Measurements from ENCODE around the gene RICTOR. TPM values are rescaled to one million over a fixed set of nuclear protein-coding genes. Genes with fewer than 3 reads are reported as not detected.
A peak's percentile ranks its signal among the peaks of the same experiment; 100 is the strongest.

Gene RICTOR
- total and polyA plus RNA-seq, 12 donors: 3.1 to 88.3 (median 45.5) TPM

DNA sequence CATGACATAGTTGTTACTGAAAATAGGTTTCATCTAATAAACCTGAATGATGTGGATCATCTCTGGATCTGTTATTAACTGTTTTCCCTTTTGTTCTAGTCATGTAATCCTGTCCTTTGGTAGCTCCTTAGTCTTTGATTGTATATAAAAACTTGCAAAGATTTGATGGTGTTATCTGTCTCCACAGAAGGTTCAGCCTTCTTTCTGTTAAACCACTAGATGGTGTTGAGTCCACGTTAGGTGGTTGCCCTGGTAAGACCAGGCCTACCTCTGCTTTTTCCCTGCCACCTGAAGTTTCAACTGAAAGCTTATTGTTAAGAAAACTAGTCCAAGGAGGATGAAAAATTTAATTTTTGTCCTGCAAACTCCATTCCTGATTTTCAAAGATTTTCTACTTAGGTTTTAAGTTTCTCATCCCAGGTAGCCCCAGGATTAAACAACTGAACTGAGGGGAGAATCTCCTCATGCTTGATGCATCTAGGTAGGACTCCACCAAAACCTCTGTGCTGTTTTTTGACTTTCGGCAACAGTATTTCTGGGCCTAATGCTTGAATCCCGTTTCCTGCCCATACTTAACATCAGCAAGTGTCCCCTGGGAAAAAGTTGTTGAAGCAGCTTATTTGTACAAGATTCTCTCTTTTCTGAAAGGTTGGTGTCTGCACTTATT is 68.5 kb downstream of the RICTOR start:
- 61 to 62% methylated on average over 3 of the region's 3 CpGs for WGBS, 2 donors
- Histone ChIP-seq H3K36me3 (peaks cover 0 to 31% (median 2%) of the 10 kb centered on the region in 9 donors), H3K27me3 (no peaks in the 10 kb centered on the region), H3K4me1 (peaks cover 0 to 25% (median 14%) of the 10 kb centered on the region in 9 donors), H3K4me3 (no peak overlapping the region), H3K27ac (peak overlapping the region in 4 of 10 donors; percentile 1 to 39 (median 8)), H3K9me3 (peaks cover 0 to 2% (median 0%) of the 10 kb centered on the region in 11 donors)
- intact Hi-C loops (cut with DNase I): loop anchor here in 6 of 10 donors (2.0 to 5.0 kb wide), 4 partner anchors 67 to 277 kb away; partner anchors contain the start of gene RICTOR (in 1 of the 6)
- DNase-seq (no peak), ATAC-seq (peak in 6 of 8 donors; percentile 71 to 92 (median 82))
- TF ChIP-seq, protein P1, sequence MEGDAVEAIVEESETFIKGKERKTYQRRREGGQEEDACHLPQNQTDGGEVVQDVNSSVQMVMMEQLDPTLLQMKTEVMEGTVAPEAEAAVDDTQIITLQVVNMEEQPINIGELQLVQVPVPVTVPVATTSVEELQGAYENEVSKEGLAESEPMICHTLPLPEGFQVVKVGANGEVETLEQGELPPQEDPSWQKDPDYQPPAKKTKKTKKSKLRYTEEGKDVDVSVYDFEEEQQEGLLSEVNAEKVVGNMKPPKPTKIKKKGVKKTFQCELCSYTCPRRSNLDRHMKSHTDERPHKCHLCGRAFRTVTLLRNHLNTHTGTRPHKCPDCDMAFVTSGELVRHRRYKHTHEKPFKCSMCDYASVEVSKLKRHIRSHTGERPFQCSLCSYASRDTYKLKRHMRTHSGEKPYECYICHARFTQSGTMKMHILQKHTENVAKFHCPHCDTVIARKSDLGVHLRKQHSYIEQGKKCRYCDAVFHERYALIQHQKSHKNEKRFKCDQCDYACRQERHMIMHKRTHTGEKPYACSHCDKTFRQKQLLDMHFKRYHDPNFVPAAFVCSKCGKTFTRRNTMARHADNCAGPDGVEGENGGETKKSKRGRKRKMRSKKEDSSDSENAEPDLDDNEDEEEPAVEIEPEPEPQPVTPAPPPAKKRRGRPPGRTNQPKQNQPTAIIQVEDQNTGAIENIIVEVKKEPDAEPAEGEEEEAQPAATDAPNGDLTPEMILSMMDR (IDR thresholded peaks at IDR 0.05): peak in 8 of 9 donors; percentile 7 to 67 (median 46)

- peaks cover 0 to 50% (median 2%) of the 10 kb centered on the region in 9 donors for H3K36me3 ChIP-seq
- H3K27ac ChIP-seq: no peak overlapping the region
- no peaks in the 10 kb centered on the region for H3K27me3 ChIP-seq
- no peak overlapping the region for H3K4me3 ChIP-seq
- no peak for ATAC-seq
- intact Hi-C loops (cut with DNase I): loop anchor here in 1 of 10 donors (5.0 kb wide), 1 partner anchor 281 kb away; no protein-coding TSS in a partner anchor
- peaks cover 0 to 23% (median 9%) of the 10 kb centered on the region in 9 donors for H3K4me1 ChIP-seq
- peaks cover 0 to 9% (median 0%) of the 10 kb centered on the region in 11 donors for H3K9me3 ChIP-seq
- 91 to 92% methylated on average over 2 of the region's 2 CpGs for WGBS, 2 donors
- TF ChIP-seq, protein P1 (IDR thresholded peaks at IDR 0.05): no peak
- DNase-seq: no peak
Observed at GRCh38 chr5:39001683-39002082, 72.5 kb downstream of the RICTOR start.

GRCh38 chr5:38999037-38999436 is 75.2 kb downstream of the RICTOR start:
- ATAC-seq: no peak
- TF ChIP-seq, protein P1 (IDR thresholded peaks at IDR 0.05): no peak
- DNase-seq: no peak
- Histone ChIP-seq H3K27ac (no peak overlapping the region), H3K36me3 (peaks cover 0 to 60% (median 2%) of the 10 kb centered on the region in 9 donors), H3K4me3 (no peak overlapping the region), H3K4me1 (peaks cover 0 to 22% (median 5%) of the 10 kb centered on the region in 9 donors), H3K9me3 (peaks cover 0 to 9% (median 0%) of the 10 kb centered on the region in 11 donors), H3K27me3 (no peaks in the 10 kb centered on the region)
- 96% methylated on average over 2 of the region's 2 CpGs for WGBS, 2 donors
- intact Hi-C loops (cut with DNase I): loop anchor here in 2 of 10 donors (5.0 kb wide), 1 partner anchor 83 kb away; no protein-coding TSS in a partner anchor

- H3K27ac ChIP-seq: peak overlapping the region in 5 of 10 donors; percentile 4 to 41 (median 10)
- H3K4me1 ChIP-seq: peaks cover 0 to 22% (median 5%) of the 10 kb centered on the region in 9 donors
- 48 to 68% methylated on average over 2 of the region's 2 CpGs for WGBS, 2 donors
- peaks cover 0 to 62% (median 2%) of the 10 kb centered on the region in 9 donors for H3K36me3 ChIP-seq
- intact Hi-C loops (cut with DNase I): loop anchor here in 3 of 10 donors (2.0 to 5.0 kb wide), 2 partner anchors 83 to 85 kb away; no protein-coding TSS in a partner anchor
- TF ChIP-seq, protein P1 (IDR thresholded peaks at IDR 0.05): no peak
- no peaks in the 10 kb centered on the region for H3K27me3 ChIP-seq
- no peak for DNase-seq
- peak in 1 of 8 donors; percentile 38 for ATAC-seq
- peaks cover 0 to 9% (median 0%) of the 10 kb centered on the region in 11 donors for H3K9me3 ChIP-seq
- no peak overlapping the region for H3K4me3 ChIP-seq
Observed at GRCh38 chr5:38997591-38997990, 76.6 kb downstream of the RICTOR start.
